ENCODE results near the gene HBG1. TPM values are rescaled to one million over a fixed set of nuclear protein-coding genes. Genes with fewer than 3 reads are reported as not detected.

Gene HBG1
- total and polyA plus RNA-seq, 2 of the 8 experiments (the other 6 are each of a cell fraction or from before 2014, with no cell fraction given), result 0.26 TPM; not detected in 1

DNA sequence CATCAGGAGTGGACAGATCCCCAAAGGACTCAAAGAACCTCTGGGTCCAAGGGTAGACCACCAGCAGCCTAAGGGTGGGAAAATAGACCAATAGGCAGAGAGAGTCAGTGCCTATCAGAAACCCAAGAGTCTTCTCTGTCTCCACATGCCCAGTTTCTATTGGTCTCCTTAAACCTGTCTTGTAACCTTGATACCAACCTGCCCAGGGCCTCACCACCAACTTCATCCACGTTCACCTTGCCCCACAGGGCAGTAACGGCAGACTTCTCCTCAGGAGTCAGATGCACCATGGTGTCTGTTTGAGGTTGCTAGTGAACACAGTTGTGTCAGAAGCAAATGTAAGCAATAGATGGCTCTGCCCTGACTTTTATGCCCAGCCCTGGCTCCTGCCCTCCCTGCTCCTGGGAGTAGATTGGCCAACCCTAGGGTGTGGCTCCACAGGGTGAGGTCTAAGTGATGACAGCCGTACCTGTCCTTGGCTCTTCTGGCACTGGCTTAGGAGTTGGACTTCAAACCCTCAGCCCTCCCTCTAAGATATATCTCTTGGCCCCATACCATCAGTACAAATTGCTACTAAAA lies 22.8 kb downstream of the HBG1 start, which contains the start of gene HBB (continued):
- TF ChIP-seq CEBPB (IDR thresholded peaks at IDR 0.05; ENCODE audit: low read depth, low read length) (no peak), PHF8 (conservative IDR thresholded peaks at IDR 0.05; ENCODE audit: low read depth, low read length) (no peak), SIX5 (IDR thresholded peaks at IDR 0.05; ENCODE audit: low read depth, low read length) (no peak), RNF2 (IDR thresholded peaks at IDR 0.05; ENCODE audit: borderline replicate concordance, low read depth, low read length, missing control alignments, poor library complexity, severe bottlenecking) (no peak), SAP30 (IDR thresholded peaks at IDR 0.05; ENCODE audit: insufficient read depth, insufficient replicate concordance, low read length) (no peak), GTF2F1 (IDR thresholded peaks at IDR 0.05; ENCODE audit: borderline replicate concordance, low read depth, low read length) (no peak), HDAC6 (IDR thresholded peaks at IDR 0.05; ENCODE audit: low read depth, low read length) (no peak)
- TF ChIP-seq, protein P1, sequence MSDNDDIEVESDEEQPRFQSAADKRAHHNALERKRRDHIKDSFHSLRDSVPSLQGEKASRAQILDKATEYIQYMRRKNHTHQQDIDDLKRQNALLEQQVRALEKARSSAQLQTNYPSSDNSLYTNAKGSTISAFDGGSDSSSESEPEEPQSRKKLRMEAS (IDR thresholded peaks at IDR 0.05), result no peak

Measured in H1 (cell line).